Natural killer cell treated with Interleukin-12 subunit alpha and Interleukin-12 subunit beta and Interleukin-15 and Interleukin-18, amount 100 ng/mL, for 72 hours (primary cell): Measurements from ENCODE around the gene MEA1. TPM values are rescaled to one million over a fixed set of nuclear protein-coding genes. Genes with fewer than 3 reads are reported as not detected.
A peak's percentile ranks its signal among the peaks of the same experiment; 100 is the strongest.

Source experiments
- ATAC-seq, 2 donors: fragments of 150-1000 bp; cut with Tn5 transposase in 1 of 2; sonication (Bioruptor Pico), chemical (Tn5 transposase) in 1 of 2; 2 replicates each; pipeline ENCODE4 v1.10.0; 2021
- DNase-seq: peaks from one replicate; pipeline ENCODE4 v3.0.0; 2022; ENCODE audit warnings: low spot score
- H3K27ac Mint-ChIP-seq, 2 donors: 1 replicate in 1 of 2; 2 replicates in 1 of 2; pipeline ENCODE4 v1.8.0; 2022; ENCODE audit warnings: mixed read lengths in 2 of 2, mild to moderate bottlenecking in 1 of 2, moderate library complexity in 1 of 2
- H3K27me3 Mint-ChIP-seq, 2 donors: 1 replicate in 1 of 2; 2 replicates in 1 of 2; pipeline ENCODE4 v1.8.0; 2022; ENCODE audit warnings: mixed read lengths in 2 of 2
- H3K36me3 Mint-ChIP-seq: one replicate; pipeline ENCODE4 v1.8.0; 2022; ENCODE audit warnings: mixed read lengths
- H3K4me1 Mint-ChIP-seq, 2 donors: 1 replicate in 1 of 2; 2 replicates in 1 of 2; pipeline ENCODE4 v1.8.0; 2022; ENCODE audit warnings: low read depth in 2 of 2, mixed read lengths in 2 of 2, mild to moderate bottlenecking in 1 of 2
- H3K4me3 Mint-ChIP-seq: one replicate; pipeline ENCODE4 v1.8.0; 2022; ENCODE audit warnings: mixed read lengths
- H3K9me3 Mint-ChIP-seq: 2 replicates; pipeline ENCODE4 v1.8.0; 2022; ENCODE audit warnings: mixed read lengths
- total RNA-seq, 2 donors: library from RNA; stranded (reverse); gene quantifications; one replicate each; pipeline ENCODE4 v1.2.3, GENCODE V29; 2022

MEA1 gene
- 10 to 100 TPM; 55.7 to 77.8 TPM for total RNA-seq

GRCh38 chr6:43013843-43014433, at the start of gene MEA1, which contains the start of gene KLHDC3:
Gene MEA1 (minus strand): TSS chr6:43013946. CDS start chr6:43013813, 133 bp downstream.
Gene KLHDC3 (plus strand): TSS chr6:43014249. CDS start chr6:43017193, 2,944 bp downstream.
- Mint-ChIP-seq H3K36me3 (peaks cover under 1% of the 10 kb centered on the region), H3K4me1 (peaks cover 43 to 53% of the 10 kb centered on the region in 2 donors), H3K27me3 (no peaks in the 10 kb centered on the region), H3K4me3 (peak within 1 kb of the TSS; percentile 92), H3K27ac (peak within 1 kb of the TSS; percentile 94 to 95), H3K9me3 (no peaks in the 10 kb centered on the region)
- ATAC-seq (peak; percentile 98 to 99), DNase-seq (peak; percentile 99)

GRCh38 chr6:43062818-43063217, 49.1 kb upstream of the MEA1 start:
- Mint-ChIP-seq H3K9me3 (no peaks in the 10 kb centered on the region), H3K27me3 (no peaks in the 10 kb centered on the region), H3K4me3 (no peak overlapping the region), H3K4me1 (peaks cover 24 to 26% of the 10 kb centered on the region in 2 donors), H3K27ac (no peak overlapping the region), H3K36me3 (no peaks in the 10 kb centered on the region)
- no peak for DNase-seq
- ATAC-seq, result no peak

- Mint-ChIP-seq H3K36me3 (no peaks in the 10 kb centered on the region), H3K27me3 (no peaks in the 10 kb centered on the region), H3K27ac (peak overlapping the region in 1 of 2 donors; percentile 32), H3K9me3 (no peaks in the 10 kb centered on the region), H3K4me3 (no peak overlapping the region), H3K4me1 (peaks cover 24 to 28% of the 10 kb centered on the region in 2 donors)
- ATAC-seq (no peak), DNase-seq (no peak)
Observed at GRCh38 chr6:43061861-43062260, 48.1 kb upstream of the MEA1 start.

- H3K36me3 Mint-ChIP-seq, result no peaks in the 10 kb centered on the region
Observed at GRCh38 chr6:43060755-43061633, 47.2 kb upstream of the MEA1 start.

GRCh38 chr6:43060034-43060754, 46.4 kb upstream of the MEA1 start:
- H3K4me1 Mint-ChIP-seq, result peaks cover 28 to 29% of the 10 kb centered on the region in 2 donors
- peak overlapping the region; percentile 86 for H3K4me3 Mint-ChIP-seq
- peak overlapping the region; percentile 83 to 92 for H3K27ac Mint-ChIP-seq
- H3K9me3 Mint-ChIP-seq, result no peaks in the 10 kb centered on the region
- ATAC-seq, result no peak
- no peaks in the 10 kb centered on the region for H3K36me3 Mint-ChIP-seq
- H3K27me3 Mint-ChIP-seq, result no peaks in the 10 kb centered on the region
- no peak for DNase-seq

More at GRCh38 chr6:43060755-43061633, 47.2 kb upstream of the MEA1 start:
- peak overlapping the region; percentile 32 to 92 for H3K27ac Mint-ChIP-seq
- no peak for DNase-seq
- H3K4me3 Mint-ChIP-seq, result peak overlapping the region; percentile 86
- no peaks in the 10 kb centered on the region for H3K27me3 Mint-ChIP-seq
- no peak for ATAC-seq
- peaks cover 25 to 28% of the 10 kb centered on the region in 2 donors for H3K4me1 Mint-ChIP-seq
- H3K9me3 Mint-ChIP-seq, result no peaks in the 10 kb centered on the region

GRCh38 chr6:43059168-43060033, 45.7 kb upstream of the MEA1 start, which contains the start of the genes KLC4 and MRPL2:
Gene KLC4 (plus strand): TSS chr6:43059631. CDS start chr6:43061336, 1,705 bp downstream.
Gene MRPL2 (minus strand): TSS chr6:43059434. CDS start chr6:43059381, 53 bp downstream.
- peak within 1 kb of the TSS; percentile 83 to 92 for H3K27ac Mint-ChIP-seq
- H3K9me3 Mint-ChIP-seq, result no peaks in the 10 kb centered on the region
- no peaks in the 10 kb centered on the region for H3K27me3 Mint-ChIP-seq
- ATAC-seq (peak; percentile 97), DNase-seq (peak; percentile 96)
- peak within 1 kb of the TSS; percentile 86 for H3K4me3 Mint-ChIP-seq
- peaks cover 29 to 30% of the 10 kb centered on the region in 2 donors for H3K4me1 Mint-ChIP-seq
- H3K36me3 Mint-ChIP-seq, result no peaks in the 10 kb centered on the region

GRCh38 chr6:43058531-43058930, 44.8 kb upstream of the MEA1 start:
- H3K4me3 Mint-ChIP-seq, result peak overlapping the region; percentile 86
- peaks cover 36 to 37% of the 10 kb centered on the region in 2 donors for H3K4me1 Mint-ChIP-seq
- no peaks in the 10 kb centered on the region for H3K27me3 Mint-ChIP-seq
- no peaks in the 10 kb centered on the region for H3K36me3 Mint-ChIP-seq
- H3K27ac Mint-ChIP-seq, result peak overlapping the region; percentile 83 to 92
- no peaks in the 10 kb centered on the region for H3K9me3 Mint-ChIP-seq
- ATAC-seq (no peak), DNase-seq (no peak)

GRCh38 chr6:43055966-43056365, 42.2 kb upstream of the MEA1 start:
- Mint-ChIP-seq H3K36me3 (no peaks in the 10 kb centered on the region), H3K4me3 (peak overlapping the region; percentile 18), H3K27ac (no peak overlapping the region), H3K9me3 (no peaks in the 10 kb centered on the region), H3K27me3 (no peaks in the 10 kb centered on the region), H3K4me1 (peaks cover 51 to 52% of the 10 kb centered on the region in 2 donors)
- ATAC-seq (no peak), DNase-seq (no peak)

- Mint-ChIP-seq H3K36me3 (no peaks in the 10 kb centered on the region), H3K4me3 (peak overlapping the region; percentile 96), H3K4me1 (peaks cover 52 to 57% of the 10 kb centered on the region in 2 donors), H3K27ac (peak overlapping the region; percentile 94 to 98), H3K9me3 (no peaks in the 10 kb centered on the region), H3K27me3 (no peaks in the 10 kb centered on the region)
- DNase-seq (no peak), ATAC-seq (no peak)
Observed at GRCh38 chr6:43054206-43054943, 40.6 kb upstream of the MEA1 start.

- Mint-ChIP-seq H3K9me3 (no peaks in the 10 kb centered on the region), H3K36me3 (no peaks in the 10 kb centered on the region), H3K27me3 (no peaks in the 10 kb centered on the region), H3K4me3 (peak within 1 kb of the TSS; percentile 96), H3K27ac (peak within 1 kb of the TSS; percentile 94 to 98), H3K4me1 (peaks cover 49 to 55% of the 10 kb centered on the region in 2 donors)
- ATAC-seq, result peak; percentile 99
- peak; percentile 93 for DNase-seq
Observed at GRCh38 chr6:43053545-43054205, 39.9 kb upstream of the MEA1 start, which contains the start of gene CUL7. Gene CUL7 (minus strand): TSS chr6:43053851. CDS start chr6:43052788, 1,063 bp downstream.

- H3K4me3 Mint-ChIP-seq, result peak overlapping the region; percentile 96
- no peaks in the 10 kb centered on the region for H3K36me3 Mint-ChIP-seq
- H3K27ac Mint-ChIP-seq, result peak overlapping the region; percentile 94 to 98
- no peaks in the 10 kb centered on the region for H3K9me3 Mint-ChIP-seq
- ATAC-seq (peak in 1 of 2 donors; percentile 10), DNase-seq (no peak)
- H3K27me3 Mint-ChIP-seq, result no peaks in the 10 kb centered on the region
- H3K4me1 Mint-ChIP-seq, result peaks cover 42 to 48% of the 10 kb centered on the region in 2 donors
Observed at GRCh38 chr6:43052842-43053544, 39.2 kb upstream of the MEA1 start.
